GM18909 (cell line): ENCODE measurements around the gene XRCC2.
"Not testable (repeated sequence)": the region's sequence is repeated elsewhere in the genome, so short reads cannot be mapped to it uniquely, and the experiment has no call there.

ENCODE experiments used
- ATAC-seq: cut with Tn5 transposase; IDR thresholded peaks from one replicate; pipeline ENCODE4 v1.9.1; 2021; ENCODE audit warnings: mild to moderate bottlenecking; ENCODE audit not compliant: unreplicated experiment, poor library complexity

Gene XRCC2

DNA sequence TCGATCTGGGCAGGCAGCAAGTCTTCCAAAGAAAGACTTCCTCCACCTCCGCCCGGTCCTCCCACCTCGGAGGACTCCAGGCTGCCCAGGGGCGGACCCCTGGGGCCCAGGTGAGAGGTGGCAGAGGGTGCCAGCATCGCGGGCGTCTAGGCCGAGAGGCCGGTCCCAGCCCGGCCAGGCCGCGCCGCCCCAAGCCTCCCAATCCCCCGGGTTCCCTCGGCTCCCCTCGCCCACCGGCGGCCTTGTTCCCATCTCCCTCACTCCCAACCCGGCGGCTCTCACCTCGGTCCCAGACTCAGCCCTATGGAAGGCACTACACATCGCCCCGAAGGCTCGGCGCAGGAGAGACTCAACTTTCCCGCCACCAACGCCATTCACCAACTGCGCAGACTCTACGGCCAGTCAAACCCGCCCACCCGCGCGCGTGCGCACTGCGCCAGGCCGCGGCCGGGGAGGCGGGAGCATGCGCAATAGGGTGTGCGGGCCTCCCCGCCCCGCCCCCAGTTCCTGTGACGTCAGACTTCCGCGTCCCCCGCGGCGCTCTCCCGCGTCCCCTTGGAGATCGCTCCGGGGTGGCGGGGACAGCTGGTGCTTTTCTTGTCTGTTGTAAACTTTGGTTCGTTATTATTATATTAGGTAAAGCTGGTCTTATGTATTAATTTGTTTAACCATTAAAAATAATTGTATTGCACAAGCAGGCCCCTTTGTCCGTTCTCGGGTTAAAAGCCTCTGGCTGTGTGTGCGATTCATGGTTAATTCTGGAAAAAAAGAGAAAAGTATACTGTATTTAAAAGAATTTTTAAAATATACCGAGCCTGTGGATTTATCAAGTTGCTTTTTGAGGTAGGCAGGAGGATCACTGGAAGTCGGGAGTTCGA, at the start of gene XRCC2:
Gene XRCC2, minus strand, starts transcription at position 383 of the 878 bp plus-strand sequence. Its CDS starts 62 bp downstream, at position 321.
- peak; percentile 90 for ATAC-seq

DNA sequence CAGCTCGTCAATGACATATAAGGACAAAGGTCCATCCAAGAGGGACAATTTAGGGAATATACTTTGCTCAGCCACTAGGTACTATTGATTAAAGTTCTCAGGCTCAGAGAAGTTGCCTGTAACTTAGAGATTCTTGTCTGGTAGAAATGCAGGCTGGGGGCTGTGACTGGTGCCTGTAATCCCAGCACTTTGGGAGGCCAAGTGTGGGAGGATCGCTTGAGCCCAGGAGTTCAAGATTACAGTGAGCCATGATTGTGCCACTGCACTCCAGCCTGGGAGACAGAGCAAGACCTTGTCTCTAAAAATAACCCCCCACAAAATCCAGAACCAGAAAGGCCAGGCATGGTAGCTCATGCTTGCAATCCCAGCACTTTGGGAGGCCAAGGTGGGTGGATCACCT, 47.4 kb upstream of the XRCC2 start:
- ATAC-seq = no peak

- not testable (repeated sequence) for ATAC-seq
Measured at GRCh38 chr7:152712412-152713042, 36.6 kb upstream of the XRCC2 start.

DNA sequence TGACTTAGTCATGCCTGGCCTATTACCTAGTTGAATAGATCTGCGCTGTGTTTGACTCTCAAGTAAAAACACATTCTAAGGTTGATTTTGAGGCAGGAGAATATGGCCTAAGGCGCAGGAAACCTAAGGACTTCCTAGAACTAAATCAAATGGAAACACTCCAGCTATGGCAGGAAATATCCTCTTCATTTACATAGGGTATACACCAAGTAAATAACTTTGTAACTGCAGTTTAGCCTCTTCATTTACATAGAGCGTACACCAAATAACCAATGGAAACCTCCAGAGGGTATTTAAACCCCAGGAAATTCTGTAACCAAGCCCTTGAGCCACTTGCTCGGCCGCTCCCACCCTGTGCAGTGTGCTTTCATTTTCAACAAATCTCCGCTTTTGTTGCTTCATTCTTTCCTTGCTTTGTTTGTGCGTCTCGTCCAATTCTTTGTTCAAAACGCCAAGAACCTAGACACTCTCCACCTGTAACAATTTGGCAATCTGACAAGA, 35.6 kb upstream of the XRCC2 start:
- no peak for ATAC-seq

DNA sequence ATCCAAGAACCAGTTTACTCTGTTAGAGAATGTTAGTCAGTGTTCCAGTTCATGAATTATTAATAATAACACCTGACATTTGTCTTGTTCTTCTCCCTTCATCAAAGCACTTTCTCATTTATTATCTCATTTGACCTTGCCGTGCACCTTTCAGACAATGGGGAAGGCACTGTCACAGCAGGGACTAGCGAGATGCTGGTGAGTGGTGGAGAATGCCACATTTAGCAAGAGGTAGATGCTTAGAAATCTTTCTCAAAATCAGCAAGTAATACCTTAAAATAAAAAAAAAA, 34.2 kb upstream of the XRCC2 start:
- ATAC-seq = no peak

DNA sequence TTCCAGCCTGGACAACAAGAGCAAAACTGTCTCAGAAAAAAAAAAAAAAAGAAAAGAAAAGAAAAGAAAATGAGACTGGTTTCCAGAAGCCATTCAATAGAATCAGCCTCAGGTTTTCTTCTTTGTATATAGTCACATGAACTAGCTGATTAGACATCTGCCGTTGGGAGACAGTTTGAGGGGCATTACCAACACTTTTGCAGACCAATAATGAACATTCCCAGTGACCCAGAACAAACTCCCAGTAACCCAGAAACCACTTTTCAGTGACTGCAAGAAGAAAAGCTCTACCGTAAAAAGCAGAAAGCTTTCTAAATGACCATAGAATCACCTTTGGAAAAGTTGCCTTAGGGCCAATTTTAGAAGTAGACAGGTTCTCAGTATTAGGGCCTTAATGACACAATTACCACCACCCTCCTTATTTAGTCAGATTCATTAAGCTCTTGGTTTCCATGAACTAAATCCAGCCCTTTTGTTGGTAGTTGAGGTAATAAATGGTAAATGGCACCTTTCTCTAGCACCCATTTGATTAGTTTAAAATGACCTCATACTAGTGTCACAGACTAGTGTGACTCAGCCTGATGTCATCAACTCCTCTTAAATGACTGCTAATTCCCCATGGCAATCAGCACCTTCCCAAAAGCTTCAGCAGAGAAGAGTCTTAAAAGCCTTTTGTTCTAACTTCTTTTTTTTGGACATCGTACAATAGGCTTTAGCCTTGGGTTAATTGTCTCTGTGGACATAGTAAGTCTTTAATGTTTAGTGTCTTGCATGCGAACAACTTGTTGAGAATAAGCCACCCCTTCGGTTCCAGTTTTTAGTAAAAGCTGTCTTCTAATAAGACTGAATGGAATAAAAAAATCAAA, 33.6 kb upstream of the XRCC2 start:
- ATAC-seq = no peak

DNA sequence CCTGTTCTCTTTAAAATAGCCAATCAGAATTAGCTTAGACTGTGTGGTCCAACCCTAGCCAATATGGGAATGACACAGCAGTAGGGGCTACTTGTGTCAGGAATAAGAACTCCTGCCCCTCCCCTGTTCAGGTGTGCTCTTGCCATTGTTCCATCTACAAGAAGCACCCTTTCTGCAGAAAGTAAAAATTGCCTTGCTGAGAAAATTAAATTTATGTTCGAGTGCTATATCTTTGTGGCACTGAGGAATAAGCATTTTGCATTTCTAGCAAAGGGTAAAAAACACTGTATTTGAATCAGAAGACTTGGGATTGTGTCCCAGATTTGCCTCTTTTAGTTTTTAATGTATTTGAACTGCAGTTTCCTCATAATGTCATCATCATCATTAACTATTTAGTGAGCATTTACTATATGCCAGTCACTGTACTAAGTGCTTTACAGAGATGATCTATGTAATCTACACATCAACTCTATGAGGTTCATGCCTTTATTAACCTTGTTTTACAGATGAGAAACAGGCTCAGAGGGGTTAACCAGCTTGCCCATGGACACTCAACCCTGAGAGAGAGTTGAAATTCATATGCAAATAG, 28.9 kb upstream of the XRCC2 start:
- no peak for ATAC-seq

GRCh38 chr7:152699079-152699478, 23.1 kb upstream of the XRCC2 start:
- no peak for ATAC-seq

DNA sequence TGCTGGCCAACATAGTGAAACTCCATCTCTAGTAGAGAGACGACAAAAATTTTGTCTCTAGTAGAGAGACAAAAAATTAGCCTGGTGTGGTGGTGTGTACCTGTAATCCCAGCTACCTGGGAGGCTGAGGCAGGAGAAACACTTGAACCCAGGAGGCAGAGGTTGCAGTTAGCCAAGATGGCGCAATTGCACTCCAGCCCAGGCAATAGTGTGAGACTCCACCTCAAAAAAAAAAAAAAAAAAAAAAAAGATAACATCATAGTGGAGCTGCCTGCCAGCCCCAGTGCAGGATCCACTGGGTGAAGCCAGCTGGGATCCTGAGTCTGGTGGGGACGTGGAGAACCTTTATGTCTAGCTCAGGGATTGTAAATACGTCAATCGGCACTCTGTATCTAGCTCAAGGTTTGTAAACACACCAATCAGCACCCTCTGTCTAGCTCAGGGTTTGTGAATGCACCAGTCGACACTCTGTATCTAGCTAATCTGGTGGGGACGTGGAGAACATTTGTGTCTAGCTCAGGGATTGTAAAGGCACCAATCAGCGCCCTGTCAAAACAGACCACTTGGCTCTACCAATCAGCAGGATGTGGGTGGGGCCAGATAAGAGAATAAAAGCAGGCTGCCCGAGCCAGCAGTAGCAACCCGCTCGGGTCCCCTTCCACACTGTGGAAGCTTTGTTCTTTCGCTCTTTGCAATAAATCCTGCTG, 21.5 kb upstream of the XRCC2 start:
- not testable (repeated sequence) for ATAC-seq

- not testable (repeated sequence) for ATAC-seq
Measured at GRCh38 chr7:152692196-152692595, 16.3 kb upstream of the XRCC2 start.

GRCh38 chr7:152683297-152683696, 7.4 kb upstream of the XRCC2 start:
- no peak for ATAC-seq

DNA sequence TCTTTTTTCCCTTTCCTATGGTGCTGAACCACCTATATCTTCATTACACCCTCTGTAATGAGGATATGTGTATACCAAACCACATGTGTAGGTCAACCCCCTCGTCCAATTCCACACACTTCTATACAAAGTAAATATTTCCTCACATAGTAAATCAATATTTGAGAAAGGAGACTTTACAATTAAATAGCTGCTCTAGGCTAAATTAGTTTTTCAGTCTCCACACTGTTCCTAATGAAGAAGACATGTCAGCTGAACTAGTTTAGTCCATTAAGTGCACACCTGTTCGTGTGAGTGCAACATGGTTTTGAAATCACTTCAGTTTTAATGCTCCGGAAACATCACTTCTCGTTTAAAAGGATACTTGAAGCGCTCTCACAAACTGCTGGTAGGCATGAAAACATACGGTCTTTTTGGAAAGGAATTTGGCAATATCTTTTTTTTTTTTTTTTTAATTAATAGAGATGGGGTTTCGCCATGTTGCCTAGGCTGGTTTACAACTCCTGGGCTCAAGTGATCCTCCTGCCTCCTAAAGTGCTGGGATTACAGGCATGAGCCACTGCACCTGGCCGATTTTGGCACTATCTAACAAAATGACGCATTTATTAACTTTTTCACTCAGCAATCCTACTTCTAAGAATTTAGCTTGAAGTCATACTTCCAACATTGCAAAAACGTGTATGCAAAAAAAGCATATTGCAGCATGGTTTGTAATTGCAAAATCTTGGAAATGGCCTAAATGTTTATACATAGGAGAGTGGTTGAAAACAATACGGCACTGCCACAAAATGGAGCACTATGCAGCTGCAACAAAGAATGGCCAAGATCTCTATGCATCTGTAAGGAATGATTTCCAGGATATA, 2.1 kb upstream of the XRCC2 start:
- no peak for ATAC-seq

DNA sequence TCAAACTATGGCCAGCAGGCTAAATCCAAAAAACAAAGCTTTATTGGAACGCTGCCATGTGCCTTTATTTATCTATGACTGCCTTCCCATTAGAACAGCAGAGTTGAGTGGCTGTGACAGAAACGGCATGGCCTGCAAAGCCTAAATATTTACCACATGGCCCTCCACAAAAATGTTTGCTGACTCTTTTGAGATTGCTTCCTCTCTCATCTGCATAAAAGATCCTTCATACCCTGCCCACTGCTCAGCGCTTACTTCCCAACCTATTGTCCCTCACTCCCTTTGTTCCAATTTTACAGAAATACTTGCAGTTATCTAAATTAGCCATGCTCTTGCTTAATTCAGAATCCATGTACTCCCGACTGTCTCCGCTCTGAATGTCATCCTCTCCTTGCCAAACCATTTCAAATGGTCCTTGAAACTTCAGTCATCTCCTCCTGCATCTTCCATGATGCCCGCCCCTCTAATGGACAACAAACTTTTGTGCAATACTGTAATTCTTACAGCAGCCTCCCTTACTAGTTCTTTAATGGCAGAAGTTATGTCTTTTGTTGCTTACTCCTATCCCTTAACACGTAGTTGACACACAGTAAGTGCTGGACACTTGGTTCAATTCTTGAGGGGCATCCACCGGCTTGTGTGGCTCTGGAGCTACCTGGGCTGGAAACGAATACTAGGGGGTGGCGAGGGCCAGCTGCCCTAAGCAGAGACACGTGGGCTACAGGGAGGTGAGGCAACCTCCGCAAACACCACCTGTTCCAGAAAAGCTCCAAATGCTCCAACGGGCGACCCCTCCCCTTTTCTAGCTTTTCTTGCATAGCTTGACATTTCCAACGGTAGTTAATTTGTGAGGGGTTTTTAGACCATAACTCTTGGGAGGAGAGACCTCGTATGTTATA, 832 bp downstream of the XRCC2 start:
- peak; percentile 39 for ATAC-seq

DNA sequence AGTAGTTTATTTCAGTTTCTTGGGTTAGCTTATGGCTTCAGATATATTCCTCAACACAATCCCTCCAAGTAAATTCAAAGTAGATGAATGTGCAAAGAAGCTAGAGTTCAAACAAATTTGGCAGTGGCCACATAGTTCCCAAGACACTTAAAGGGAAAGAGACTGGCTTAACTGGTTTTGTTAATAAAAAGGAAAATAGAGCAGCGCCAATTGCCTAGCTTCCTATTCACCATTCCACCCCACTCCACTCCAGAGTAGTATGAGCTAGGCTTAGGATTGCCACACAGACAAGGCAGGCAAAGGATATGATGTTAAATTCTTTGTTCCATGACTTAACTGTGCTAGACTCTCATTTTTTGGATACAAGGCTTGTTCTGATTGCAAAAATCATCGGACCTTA, 2.0 kb downstream of the XRCC2 start:
- no peak for ATAC-seq

DNA sequence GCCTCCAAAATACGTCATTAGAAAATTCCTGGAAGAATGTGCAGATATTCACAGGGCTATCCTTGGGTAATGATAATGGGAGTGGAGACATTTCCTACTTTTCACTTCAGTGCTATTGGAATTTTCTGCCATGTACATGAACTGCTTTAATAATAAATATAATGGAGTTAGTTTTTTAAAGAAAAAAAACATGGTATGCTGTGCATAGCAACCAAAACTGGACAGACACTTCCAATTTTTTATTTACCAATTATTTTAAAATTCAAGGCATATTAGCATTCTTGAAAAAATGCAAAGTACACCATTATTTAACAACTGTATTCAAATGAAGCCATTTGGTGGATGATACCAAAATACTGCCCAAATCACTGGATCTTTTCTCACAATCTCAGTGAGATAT, 3.3 kb downstream of the XRCC2 start:
- ATAC-seq = no peak

- ATAC-seq = no peak
Measured at GRCh38 chr7:152669758-152670157, 6.2 kb downstream of the XRCC2 start.

GRCh38 chr7:152668975-152669374, 7.0 kb downstream of the XRCC2 start:
- no peak for ATAC-seq

DNA sequence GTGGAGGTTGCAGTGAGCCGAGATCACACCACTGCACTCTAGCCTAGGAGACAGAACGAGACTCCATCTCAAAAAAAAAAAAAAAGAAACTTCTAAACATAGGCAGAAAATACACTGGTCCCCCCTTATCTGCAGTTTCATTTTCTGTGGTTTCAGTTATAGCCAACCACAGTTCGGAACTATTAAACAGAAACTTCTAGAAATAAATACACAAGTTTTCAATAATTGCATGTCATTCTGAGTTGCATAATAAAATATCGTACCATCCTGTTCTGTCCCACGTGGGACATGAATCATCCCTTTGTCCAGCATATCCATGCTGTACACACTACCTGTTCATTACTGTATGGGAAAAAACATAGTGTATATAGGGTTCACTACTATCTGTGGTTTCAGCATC, 8.0 kb downstream of the XRCC2 start:
- no peak for ATAC-seq
